HuH-7 (cell line): ENCODE results near the gene ANKLE1.

Experiments used
- DNase-seq: peaks from one replicate; pipeline ENCODE4 v3.0.0; 2011; ENCODE audit warnings: low spot score

ANKLE1 gene

GRCh38 chr19:17327654-17328516 lies 46.2 kb downstream of the ANKLE1 start:
- DNase-seq: no peak

DNA sequence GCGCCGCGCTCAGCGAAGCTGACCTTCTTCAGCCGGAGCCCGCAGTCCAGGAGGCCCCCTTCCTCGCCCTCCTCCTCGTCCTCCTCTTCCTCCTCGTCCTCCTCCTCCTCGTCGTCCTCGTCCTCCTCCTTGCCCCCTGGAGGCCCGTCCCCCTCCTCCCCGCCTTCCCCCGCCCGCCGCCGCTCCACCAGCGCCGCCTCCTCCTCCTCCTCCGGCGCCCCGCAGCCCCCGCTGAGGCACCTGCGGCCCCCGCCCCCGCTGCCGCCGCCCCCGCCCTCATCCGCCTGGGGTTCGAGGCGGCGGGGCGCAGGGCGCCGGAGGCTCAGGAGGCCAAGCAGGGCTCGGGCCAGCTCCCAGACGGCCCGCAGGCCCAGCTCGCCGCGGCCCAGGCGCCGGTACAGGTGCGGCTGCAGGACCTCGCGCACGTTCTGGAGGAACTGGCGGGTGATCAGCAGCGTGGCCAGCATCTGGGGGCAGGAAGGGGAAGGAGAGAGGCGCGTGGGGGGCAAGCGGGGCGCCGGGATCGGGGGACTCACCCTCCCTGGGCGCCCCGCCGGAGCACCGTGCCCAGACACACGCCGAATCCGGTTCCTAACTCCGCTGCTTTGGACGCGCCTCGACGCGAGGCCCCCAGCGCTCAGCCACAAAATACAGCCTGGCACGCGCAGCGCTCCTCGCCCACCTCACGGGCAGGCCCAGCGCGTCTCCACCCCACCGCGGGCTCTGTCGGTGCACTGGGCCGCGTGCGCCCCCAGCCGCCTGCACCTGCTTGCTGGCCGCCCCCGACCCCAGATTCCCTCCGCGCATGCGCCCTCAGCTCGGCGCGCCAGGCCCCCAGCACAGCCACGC lies 47.0 kb downstream of the ANKLE1 start:
- DNase-seq: no peak

DNA sequence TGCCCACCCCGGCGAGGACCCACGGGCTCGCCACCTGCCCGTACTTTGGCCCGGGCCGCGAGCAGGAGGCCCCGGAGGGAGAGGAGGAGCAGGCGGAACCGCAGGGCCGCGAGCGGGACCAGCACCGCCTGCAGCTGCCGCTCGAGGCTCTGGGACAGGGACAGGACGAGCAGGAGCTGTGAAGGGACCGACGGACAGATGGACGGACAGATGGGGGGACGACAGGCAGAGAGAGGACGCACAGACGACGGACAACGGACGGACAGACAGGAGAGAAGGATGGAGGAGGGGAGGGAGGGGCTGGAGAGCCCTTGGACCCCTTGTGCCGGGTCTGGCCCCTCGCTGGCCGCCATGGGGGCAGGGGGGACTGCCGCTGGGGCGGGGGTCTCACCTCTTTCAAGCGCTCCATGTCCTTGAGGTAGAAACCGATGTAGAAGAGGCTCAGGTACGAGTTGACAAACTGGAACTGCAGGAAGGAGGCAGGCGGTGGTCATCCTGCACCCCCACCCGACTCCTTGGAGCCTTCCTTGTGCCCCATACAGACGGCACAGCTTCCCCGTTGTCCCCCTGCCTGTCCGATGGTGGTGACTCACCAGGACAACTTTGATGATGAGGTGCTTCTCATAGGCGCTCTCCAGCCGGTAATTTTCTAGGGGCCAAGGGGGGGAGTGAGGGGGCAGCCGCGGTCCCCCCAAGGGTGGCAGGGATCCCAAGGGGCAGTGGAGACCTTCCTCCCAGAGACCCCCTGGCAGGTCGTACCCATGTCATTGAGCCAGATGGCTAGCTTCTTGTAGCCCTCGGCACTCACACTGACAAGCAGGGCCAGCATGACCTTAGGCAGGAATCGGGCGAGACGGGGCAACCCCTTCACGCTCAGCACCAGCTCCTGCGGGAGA lies 47.9 kb downstream of the ANKLE1 start:
- no peak for DNase-seq

DNA sequence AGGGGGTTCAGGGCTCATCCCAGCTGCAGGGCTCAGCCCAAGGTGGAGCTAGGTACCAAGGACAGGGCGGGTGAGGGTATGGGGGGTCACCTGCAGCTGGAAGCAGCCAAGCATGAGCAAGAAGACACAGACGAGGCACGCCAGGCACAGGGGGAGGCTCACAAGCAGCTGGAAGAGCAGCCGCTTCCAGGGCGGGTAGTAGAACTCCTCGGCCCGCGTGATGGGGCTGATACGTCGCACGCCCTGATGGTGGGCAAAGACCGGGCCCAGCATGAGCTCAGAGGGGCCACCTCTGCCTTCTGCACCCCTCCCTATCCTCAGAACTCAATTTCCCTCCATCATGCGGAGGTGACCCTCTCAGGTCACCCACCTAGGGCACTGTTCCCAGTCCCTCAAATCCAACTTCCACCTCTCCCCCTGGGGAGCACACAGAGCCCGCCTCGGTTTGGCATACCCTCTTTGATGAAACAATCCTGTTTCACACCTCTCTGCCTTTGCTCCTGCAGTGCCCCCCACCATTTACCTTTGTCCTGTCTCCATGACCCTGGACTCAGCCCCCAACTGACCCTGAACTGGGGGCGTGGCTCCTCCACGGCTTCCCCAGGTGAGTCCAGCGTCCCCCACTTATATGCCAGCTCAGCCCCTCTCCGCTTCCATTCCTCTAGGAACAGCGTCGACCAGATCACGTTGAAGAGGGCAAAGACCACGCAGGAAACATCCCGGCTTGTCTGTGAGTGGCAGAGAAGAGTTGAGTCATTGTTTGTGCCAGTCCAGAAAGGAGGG lies 48.8 kb downstream of the ANKLE1 start:
- DNase-seq: no peak

DNA sequence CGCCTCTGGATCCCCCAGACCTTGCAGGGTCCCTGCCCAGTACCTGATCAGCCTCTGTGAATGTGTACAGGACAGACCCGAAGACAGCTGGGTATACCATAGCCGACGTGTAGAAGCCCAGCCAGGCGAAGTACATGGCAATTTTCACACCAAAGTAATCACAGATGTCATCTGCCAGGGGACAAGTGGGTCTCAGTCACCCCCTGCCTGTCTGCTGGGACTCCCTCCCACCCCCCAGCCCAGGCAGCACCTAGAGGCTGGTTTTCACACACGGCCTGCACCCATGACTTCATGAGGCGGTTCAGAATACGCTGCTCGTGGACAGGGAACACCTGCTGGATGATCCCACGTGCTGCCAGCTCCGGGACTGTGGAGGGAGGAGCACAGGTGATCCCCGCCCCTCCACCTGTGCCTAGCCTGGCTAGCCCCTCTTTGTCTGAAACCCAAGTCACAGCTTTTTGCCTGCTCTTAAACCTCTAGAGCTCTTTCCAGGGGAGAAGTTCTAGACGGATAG lies 49.4 kb downstream of the ANKLE1 start:
- no peak for DNase-seq

DNA sequence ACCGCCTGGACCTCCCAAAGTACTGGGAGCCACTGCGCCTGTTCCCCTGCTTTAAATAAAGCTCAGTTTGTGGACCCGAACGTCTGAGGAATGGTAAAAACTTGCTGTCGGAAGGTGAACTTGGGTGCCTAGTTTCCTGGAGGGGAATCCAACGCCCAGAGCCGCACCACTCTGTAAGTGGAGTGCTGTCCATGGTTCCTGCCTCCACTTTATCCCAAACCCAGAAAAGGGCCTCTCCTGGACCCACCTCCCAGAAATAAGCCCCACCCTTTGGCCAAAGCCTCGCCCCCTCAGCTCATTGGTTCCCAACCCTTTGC lies 50.6 kb downstream of the ANKLE1 start:
- no peak for DNase-seq

- peak; percentile 81 for DNase-seq
Measured at GRCh38 chr19:17332677-17333581, 51.2 kb downstream of the ANKLE1 start.

DNA sequence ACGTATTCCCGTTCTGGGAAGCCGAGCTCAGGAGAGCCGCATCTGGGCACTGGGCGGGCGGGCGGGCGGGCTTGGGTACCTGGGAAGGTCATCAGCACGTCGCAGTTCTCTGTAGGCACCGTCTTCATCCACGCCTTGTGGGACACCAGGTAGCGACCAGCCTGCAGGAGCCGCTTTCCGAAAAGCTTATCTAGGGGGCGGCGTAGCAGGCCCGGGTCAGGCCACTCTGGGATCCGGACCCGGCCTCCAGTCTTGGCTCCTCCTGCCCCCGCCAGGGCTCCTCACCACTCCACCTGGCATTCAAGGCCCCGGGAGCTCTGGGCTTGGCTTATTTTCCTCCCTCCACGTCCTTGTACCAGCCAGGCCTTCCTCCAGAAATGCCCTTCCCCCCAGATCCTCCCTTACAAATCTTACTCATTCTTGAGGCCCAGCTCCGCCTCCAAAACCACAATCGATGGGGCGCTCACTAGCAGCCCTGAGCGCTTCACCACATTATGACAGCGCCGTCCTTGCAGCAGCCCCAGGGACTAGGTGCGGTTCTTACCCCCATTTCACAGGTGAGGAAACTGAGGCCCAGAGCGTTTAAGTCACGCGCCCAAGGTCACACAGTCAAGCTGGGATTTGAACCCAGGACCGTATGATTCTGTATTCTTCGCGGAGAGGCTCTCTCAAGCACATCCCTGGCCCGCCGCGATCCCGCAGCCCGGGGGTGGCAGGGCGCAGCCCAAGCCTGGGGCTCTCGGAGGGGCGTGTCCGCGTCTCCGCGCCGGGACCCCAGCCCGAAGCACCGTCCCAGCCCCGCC lies 52.1 kb downstream of the ANKLE1 start:
- no peak for DNase-seq

GRCh38 chr19:17334414-17335409 lies 53.0 kb downstream of the ANKLE1 start, which contains the start of gene ANO8:
Gene ANO8, minus strand, starts transcription at chr19:17334855. Its CDS starts 185 bp downstream, at chr19:17334670.
- DNase-seq: peak; percentile 95

- no peak for DNase-seq
Measured at GRCh38 chr19:17335575-17335974, 53.9 kb downstream of the ANKLE1 start.
